ENCODE results near the gene SOCS2. TPM values are rescaled to one million over a fixed set of nuclear protein-coding genes. Genes with fewer than 3 reads are reported as not detected.
"Not testable (repeated sequence)": the region's sequence is repeated elsewhere in the genome, so short reads cannot be mapped to it uniquely, and the experiment has no call there.

The SOCS2 gene
- total RNA-seq, 2 donors from 2014 or later = 14.1 to 19.2 TPM

- Mint-ChIP-seq H3K4me3 (no peak overlapping the region), H3K9me3 (peaks cover 3% of the 10 kb centered on the region), H3K4me1 (ENCODE audit: low read depth in 2 of 2) (no peaks in the 10 kb centered on the region), H3K36me3 (no peaks in the 10 kb centered on the region), H3K27me3 (peaks cover 11 to 20% of the 10 kb centered on the region in 2 donors), H3K27ac (no peak overlapping the region)
- DNase-seq (ENCODE audit: low spot score) = no peak
- ATAC-seq = no peak
Observed at GRCh38 chr12:93616584-93617101, 44.2 kb downstream of the SOCS2 start.

GRCh38 chr12:93618891-93619410, 46.5 kb downstream of the SOCS2 start:
- DNase-seq (ENCODE audit: low spot score) = no peak
- Mint-ChIP-seq H3K4me3 (no peak overlapping the region), H3K4me1 (ENCODE audit: low read depth in 2 of 2) (no peaks in the 10 kb centered on the region), H3K36me3 (no peaks in the 10 kb centered on the region), H3K9me3 (peaks cover 3% of the 10 kb centered on the region), H3K27me3 (peaks cover 0 to 2% of the 10 kb centered on the region in 2 donors), H3K27ac (no peak overlapping the region)
- ATAC-seq = peak in 1 of 2 donors; percentile 31

- no peaks in the 10 kb centered on the region for H3K36me3 Mint-ChIP-seq
- H3K9me3 Mint-ChIP-seq = peaks cover 3% of the 10 kb centered on the region
- peaks cover 5 to 6% of the 10 kb centered on the region in 2 donors for H3K4me1 Mint-ChIP-seq (ENCODE audit: low read depth in 2 of 2)
- no peak overlapping the region for H3K4me3 Mint-ChIP-seq
- H3K27me3 Mint-ChIP-seq = no peaks in the 10 kb centered on the region
- DNase-seq (ENCODE audit: low spot score) = no peak
- ATAC-seq = no peak
- H3K27ac Mint-ChIP-seq = no peak overlapping the region
Observed at GRCh38 chr12:93621986-93622385, 49.5 kb downstream of the SOCS2 start.

- Mint-ChIP-seq H3K27ac (no peak overlapping the region), H3K4me1 (ENCODE audit: low read depth in 2 of 2) (peaks cover 5 to 6% of the 10 kb centered on the region in 2 donors), H3K9me3 (peaks cover 3% of the 10 kb centered on the region), H3K27me3 (no peaks in the 10 kb centered on the region), H3K4me3 (no peak overlapping the region), H3K36me3 (no peaks in the 10 kb centered on the region)
- no peak for ATAC-seq
- DNase-seq (ENCODE audit: low spot score) = no peak
Observed at GRCh38 chr12:93622485-93622884, 50.0 kb downstream of the SOCS2 start.

GRCh38 chr12:93624595-93625294, 52.3 kb downstream of the SOCS2 start:
- no peaks in the 10 kb centered on the region for H3K9me3 Mint-ChIP-seq
- DNase-seq (ENCODE audit: low spot score) = no peak
- H3K27me3 Mint-ChIP-seq = no peaks in the 10 kb centered on the region
- H3K36me3 Mint-ChIP-seq = no peaks in the 10 kb centered on the region
- H3K4me1 Mint-ChIP-seq (ENCODE audit: low read depth in 2 of 2) = peaks cover 5 to 6% of the 10 kb centered on the region in 2 donors
- ATAC-seq = peak in 1 of 2 donors; percentile 45
- H3K4me3 Mint-ChIP-seq = no peak overlapping the region
- H3K27ac Mint-ChIP-seq = no peak overlapping the region

- not testable (repeated sequence) for H3K4me1 Mint-ChIP-seq (ENCODE audit: low read depth in 2 of 2); DNase-seq (ENCODE audit: low spot score); H3K27me3 Mint-ChIP-seq; H3K27ac Mint-ChIP-seq; H3K9me3 Mint-ChIP-seq; H3K36me3 Mint-ChIP-seq; ATAC-seq; H3K4me3 Mint-ChIP-seq
Observed at GRCh38 chr12:93625295-93625645, 52.8 kb downstream of the SOCS2 start.

- H3K27ac Mint-ChIP-seq = no peak overlapping the region
- peaks cover 5 to 6% of the 10 kb centered on the region in 2 donors for H3K4me1 Mint-ChIP-seq (ENCODE audit: low read depth in 2 of 2)
- H3K36me3 Mint-ChIP-seq = no peaks in the 10 kb centered on the region
Observed at GRCh38 chr12:93626160-93626559, 53.7 kb downstream of the SOCS2 start.

More at GRCh38 chr12:93626160-93626559, 53.7 kb downstream of the SOCS2 start:
- DNase-seq (ENCODE audit: low spot score) (no peak), ATAC-seq (no peak)
- no peaks in the 10 kb centered on the region for H3K9me3 Mint-ChIP-seq
- no peaks in the 10 kb centered on the region for H3K27me3 Mint-ChIP-seq
- H3K4me3 Mint-ChIP-seq = no peak overlapping the region

Other genes with a start within 250 kb of the SOCS2 start
- 10 to 100 TPM; 30.3 to 32.8 TPM for gene NUDT4, start 194.8 kb upstream of the SOCS2 start, total RNA-seq
- 100 to 1,000 TPM; 184 to 213 TPM for gene UBE2N, start 130.7 kb upstream of the SOCS2 start, total RNA-seq
- gene MRPL42, start 105.2 kb upstream of the SOCS2 start, total RNA-seq = 10 to 100 TPM; 42.8 to 53.2 TPM
- gene CRADD, start 104.7 kb downstream of the SOCS2 start, total RNA-seq = 10 to 100 TPM; 11.9 to 12.2 TPM